ENCODE results near the gene FGFBP1. TPM values are rescaled to one million over a fixed set of nuclear protein-coding genes. Genes with fewer than 3 reads are reported as not detected.

FGFBP1 gene
- total RNA-seq, 4 donors from 2014 or later, result 386 to 630 (median 528) TPM

DNA sequence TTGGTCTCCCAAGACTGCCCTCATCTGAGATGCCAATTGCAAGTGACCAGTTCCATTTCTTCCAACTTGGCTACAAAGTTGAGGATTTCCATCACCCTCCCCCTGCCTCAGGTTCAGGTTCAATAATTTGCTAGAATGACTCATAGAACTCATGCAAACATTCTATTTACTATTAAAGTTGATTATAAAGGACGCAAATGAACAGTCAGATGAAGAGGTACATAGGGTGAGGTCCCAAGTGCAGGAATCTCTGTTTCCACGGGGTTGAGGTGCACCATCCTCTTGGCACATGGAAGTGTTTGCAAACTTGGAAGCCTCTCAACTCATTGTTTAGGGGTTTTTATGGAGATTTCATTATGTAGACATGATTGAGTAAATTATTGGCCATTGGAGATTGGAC, 41.0 kb downstream of the FGFBP1 start:
- TF ChIP-seq, protein P1, sequence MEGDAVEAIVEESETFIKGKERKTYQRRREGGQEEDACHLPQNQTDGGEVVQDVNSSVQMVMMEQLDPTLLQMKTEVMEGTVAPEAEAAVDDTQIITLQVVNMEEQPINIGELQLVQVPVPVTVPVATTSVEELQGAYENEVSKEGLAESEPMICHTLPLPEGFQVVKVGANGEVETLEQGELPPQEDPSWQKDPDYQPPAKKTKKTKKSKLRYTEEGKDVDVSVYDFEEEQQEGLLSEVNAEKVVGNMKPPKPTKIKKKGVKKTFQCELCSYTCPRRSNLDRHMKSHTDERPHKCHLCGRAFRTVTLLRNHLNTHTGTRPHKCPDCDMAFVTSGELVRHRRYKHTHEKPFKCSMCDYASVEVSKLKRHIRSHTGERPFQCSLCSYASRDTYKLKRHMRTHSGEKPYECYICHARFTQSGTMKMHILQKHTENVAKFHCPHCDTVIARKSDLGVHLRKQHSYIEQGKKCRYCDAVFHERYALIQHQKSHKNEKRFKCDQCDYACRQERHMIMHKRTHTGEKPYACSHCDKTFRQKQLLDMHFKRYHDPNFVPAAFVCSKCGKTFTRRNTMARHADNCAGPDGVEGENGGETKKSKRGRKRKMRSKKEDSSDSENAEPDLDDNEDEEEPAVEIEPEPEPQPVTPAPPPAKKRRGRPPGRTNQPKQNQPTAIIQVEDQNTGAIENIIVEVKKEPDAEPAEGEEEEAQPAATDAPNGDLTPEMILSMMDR (IDR thresholded peaks at IDR 0.05), result no peak
- intact Hi-C loops (cut with DNase I), result no loop called here
- WGBS, 2 donors, result 56 to 63% methylated on average over 2 of the region's 2 CpGs
- DNase-seq, result no peak
- no peak overlapping the region for H3K4me3 ChIP-seq
- H3K27ac ChIP-seq, result peak overlapping the region in 1 of 4 donors; percentile 81
- H3K4me1 ChIP-seq, result peaks cover 0 to 61% (median 32%) of the 10 kb centered on the region in 3 donors
- no peaks in the 10 kb centered on the region for H3K27me3 ChIP-seq
- no peaks in the 10 kb centered on the region for H3K9me3 ChIP-seq
- H3K36me3 ChIP-seq, result no peaks in the 10 kb centered on the region

DNA sequence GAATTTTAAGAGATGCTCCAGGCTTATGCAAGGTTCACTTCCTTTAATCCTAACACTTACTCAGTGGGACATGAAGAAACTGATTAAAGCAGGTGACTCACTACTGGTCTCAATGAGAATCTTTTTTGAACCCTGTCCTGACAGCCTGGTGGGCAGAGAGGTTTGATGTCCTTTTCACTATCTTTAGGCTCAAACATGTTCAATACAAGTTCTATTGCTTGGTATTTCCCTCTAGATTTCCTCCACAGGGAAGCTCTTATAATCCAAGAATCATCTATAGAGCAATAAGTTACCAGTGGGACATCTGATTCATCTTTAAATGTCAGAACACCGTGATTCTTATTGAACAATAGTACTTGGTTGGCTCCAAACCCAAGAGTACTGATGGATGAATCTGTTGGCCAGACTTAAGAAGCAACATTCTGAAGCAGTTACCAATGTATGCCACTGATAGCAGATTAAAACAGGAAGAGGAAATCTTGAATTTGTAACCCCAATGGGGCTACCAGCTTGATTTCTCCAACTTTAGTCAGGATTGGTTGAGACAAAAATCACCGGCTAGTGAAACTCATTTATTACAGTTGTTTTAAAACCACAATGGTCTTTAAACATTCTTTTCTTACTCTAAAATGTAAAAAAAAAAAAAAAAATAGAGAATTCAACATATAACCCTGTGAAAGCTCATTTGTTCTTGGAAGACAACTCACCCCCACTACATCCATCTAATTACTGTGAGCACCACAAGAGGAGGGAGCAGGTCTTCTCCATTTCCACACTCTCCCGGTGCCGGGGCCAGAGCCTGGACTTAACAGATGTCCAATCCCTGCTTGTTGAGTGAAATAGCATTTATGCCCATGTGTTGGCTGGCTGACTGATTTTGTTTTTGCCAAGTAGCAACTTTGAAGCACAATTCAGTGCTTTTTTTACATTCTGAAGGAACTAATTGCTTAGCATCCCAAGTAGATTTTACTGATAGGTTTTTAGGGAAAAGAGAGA, 43.3 kb downstream of the FGFBP1 start:
- peak overlapping the region; percentile 75 to 85 (median 78) for H3K27ac ChIP-seq
- peaks cover 0 to 80% (median 37%) of the 10 kb centered on the region in 3 donors for H3K4me1 ChIP-seq
- intact Hi-C loops (cut with DNase I), result no loop called here
- no peak for DNase-seq
- H3K27me3 ChIP-seq, result no peaks in the 10 kb centered on the region
- WGBS, 2 donors, result 46 to 51% methylated on average over 4 of the region's 4 CpGs
- H3K9me3 ChIP-seq, result no peaks in the 10 kb centered on the region
- TF ChIP-seq, protein P1 (IDR thresholded peaks at IDR 0.05), result peak in 1 of 6 experiments; percentile 2
- no peak for TF ChIP-seq POLR2A (IDR thresholded peaks at IDR 0.05)
- no peak overlapping the region for H3K4me3 ChIP-seq
- H3K36me3 ChIP-seq, result no peaks in the 10 kb centered on the region

DNA sequence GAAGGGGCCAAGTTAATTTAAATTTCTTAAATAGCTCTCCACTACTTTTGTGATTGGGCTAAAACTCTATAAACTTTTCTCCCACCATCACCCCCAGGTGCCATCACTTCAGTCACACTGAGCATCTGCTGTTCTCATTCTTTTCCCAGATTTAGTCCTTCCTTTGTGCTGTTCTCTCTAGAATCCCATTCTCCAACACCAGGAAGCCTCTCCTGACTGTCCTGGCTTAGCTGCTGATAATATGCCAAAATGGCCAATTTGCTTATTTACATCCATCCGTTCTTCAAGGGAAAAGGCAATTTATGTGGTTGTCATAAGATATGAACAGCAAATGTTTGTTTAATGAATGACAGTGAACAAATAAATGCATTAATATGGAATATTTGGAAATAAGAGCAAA, 44.1 kb downstream of the FGFBP1 start:
- Histone ChIP-seq H3K36me3 (no peaks in the 10 kb centered on the region), H3K4me1 (peaks cover 0 to 75% (median 35%) of the 10 kb centered on the region in 3 donors), H3K27ac (peak overlapping the region; percentile 75 to 85 (median 78)), H3K9me3 (no peaks in the 10 kb centered on the region), H3K27me3 (no peaks in the 10 kb centered on the region), H3K4me3 (no peak overlapping the region)
- WGBS, 2 donors, result 37 to 45% methylated on average over 1 of the region's 1 CpG
- intact Hi-C loops (cut with DNase I), result no loop called here
- DNase-seq, result no peak
- TF ChIP-seq, protein P1 (IDR thresholded peaks at IDR 0.05), result no peak
- no peak for TF ChIP-seq POLR2A (IDR thresholded peaks at IDR 0.05)

GRCh38 chr4:15893962-15894361, 44.6 kb downstream of the FGFBP1 start:
- TF ChIP-seq POLR2A (IDR thresholded peaks at IDR 0.05), result no peak
- TF ChIP-seq, protein P1 (IDR thresholded peaks at IDR 0.05), result no peak
- DNase-seq, result no peak
- 26 to 28% methylated on average over 4 of the region's 4 CpGs for WGBS, 2 donors
- Histone ChIP-seq H3K27me3 (no peaks in the 10 kb centered on the region), H3K9me3 (no peaks in the 10 kb centered on the region), H3K27ac (peak overlapping the region; percentile 75 to 85 (median 78)), H3K4me3 (no peak overlapping the region), H3K36me3 (no peaks in the 10 kb centered on the region), H3K4me1 (peaks cover 0 to 71% (median 31%) of the 10 kb centered on the region in 3 donors)
- intact Hi-C loops (cut with DNase I), result no loop called here

DNA sequence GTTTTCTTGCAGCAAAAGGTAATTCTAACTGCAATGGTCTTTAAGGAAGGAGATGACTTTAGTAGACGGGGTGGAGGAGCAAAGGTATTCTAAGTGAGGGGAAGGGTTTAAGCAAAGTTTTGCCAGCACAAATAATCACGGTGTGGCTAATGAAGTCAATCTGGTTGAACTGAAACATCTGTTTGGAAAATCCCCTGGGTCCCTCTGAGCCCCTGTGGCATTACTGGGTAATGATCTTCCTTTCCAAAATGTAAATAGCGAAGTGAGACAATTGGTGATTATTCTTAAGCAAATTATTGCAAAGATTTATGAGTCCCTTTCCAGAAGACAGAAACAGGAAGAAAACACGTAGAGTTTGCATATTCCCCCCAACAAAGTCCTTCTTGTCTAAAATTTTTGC, 47.2 kb downstream of the FGFBP1 start:
- Histone ChIP-seq H3K4me3 (no peak overlapping the region), H3K36me3 (no peaks in the 10 kb centered on the region), H3K4me1 (peaks cover 0 to 54% (median 21%) of the 10 kb centered on the region in 3 donors), H3K9me3 (no peaks in the 10 kb centered on the region), H3K27ac (no peak overlapping the region), H3K27me3 (no peaks in the 10 kb centered on the region)
- TF ChIP-seq POLR2A (IDR thresholded peaks at IDR 0.05), result no peak
- TF ChIP-seq, protein P1 (IDR thresholded peaks at IDR 0.05), result no peak
- no peak for DNase-seq
- intact Hi-C loops (cut with DNase I), result no loop called here
- WGBS, 2 donors, result 40 to 60% methylated on average over 4 of the region's 4 CpGs
